Amniotic epithelial cell (primary cell): ENCODE measurements around the gene MRPS9.

Experiments used
- DNase-seq: peaks from one replicate; pipeline ENCODE4 v3.0.0-alpha.2; 2010; ENCODE audit warnings: low read depth

MRPS9 gene

DNA sequence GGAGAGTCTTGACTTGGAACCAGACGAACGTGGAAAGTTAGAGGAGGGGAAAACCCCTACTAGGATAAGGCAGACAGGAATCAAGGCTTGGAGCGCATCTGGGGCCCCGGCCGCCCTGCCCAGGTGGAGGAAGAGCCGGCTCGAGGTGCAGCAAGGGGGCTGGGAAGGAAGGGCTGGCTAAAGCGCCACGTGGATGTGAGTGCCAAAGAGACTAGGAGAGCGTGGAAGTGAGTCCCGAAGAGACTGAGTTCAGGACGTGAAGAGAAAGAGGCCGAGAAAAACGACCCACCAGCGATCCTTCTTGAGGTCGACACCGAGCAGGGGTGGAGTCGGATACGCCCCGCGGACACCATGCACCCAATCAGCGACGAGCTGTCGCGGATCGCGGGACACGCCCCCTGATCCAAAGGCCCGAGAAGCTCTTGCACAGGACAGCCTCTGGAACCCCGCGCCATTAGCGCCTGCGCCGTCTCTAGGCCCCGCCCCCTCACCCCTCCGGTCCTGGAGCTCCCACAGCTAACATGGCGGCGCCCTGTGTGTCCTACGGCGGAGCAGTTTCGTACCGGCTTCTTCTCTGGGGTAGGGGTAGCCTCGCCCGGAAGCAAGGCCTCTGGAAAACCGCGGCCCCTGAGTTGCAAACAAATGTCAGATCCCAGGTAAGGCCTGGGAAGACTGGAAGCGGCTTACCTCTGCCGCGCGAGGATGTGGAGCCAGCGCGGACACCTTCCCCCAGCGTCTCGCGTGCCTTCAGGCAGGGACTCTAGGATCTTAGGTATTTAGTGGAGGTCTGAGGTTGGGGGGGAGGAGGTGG is at the start of gene MRPS9:
TSS of gene MRPS9 (plus strand) at position 498 of the 811 bp plus-strand sequence. CDS start at position 522, 24 bp downstream.
- peak; percentile 94 for DNase-seq

DNA sequence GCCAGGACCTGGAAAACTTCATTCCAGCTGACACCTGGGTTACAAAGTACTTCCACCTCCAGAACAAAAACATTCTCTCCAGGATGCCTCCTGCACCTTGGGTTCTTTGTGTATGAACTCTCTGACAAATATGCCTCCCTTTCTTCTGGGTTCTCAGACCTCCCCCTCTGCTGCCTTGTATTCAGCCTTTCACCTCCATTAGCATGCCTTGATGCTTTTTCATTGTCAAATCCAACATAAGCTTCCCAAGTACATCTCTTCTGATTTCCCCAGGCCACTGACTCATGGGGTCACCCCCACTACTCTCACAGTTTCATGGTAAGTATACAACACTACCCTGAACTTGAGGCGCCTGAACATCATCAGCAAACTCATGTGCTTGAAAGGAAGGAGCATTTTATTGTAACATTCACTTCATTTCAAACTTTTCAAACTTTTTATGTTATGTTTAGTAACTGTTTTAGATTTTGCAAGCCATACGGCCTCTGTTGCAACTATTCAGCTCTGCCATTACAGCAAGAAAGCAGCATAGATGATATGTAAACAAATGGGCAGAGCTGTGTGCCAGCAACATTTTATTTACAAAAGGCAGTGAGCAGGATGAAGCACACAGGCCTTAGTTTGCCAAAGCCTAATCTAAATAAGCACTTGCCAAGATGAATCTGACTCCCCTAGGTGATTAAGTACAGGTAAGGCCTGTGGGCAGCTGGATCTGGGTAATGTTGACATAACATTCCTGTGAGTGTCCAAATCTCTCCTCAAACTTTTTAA is 32.5 kb upstream of the MRPS9 start:
- DNase-seq: no peak

DNA sequence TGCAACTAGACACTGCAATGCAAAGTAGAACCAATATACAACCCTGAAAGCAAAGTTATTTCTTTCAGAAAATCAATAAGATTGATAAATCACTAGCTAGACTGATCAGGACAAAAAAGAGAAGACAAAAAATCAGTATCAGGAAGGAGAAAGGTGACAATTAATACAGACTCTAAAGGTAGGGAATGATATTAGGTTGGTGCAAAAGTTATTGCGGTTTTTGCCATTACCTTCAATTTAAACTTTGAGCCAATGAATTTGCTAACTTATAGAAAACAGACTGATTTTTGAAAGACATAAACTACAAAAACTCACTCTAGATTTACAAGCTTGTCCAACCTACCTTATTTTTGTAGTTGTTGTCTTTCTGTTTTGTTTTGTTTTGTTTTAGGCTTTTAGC is 30.5 kb upstream of the MRPS9 start:
- DNase-seq: no peak

DNA sequence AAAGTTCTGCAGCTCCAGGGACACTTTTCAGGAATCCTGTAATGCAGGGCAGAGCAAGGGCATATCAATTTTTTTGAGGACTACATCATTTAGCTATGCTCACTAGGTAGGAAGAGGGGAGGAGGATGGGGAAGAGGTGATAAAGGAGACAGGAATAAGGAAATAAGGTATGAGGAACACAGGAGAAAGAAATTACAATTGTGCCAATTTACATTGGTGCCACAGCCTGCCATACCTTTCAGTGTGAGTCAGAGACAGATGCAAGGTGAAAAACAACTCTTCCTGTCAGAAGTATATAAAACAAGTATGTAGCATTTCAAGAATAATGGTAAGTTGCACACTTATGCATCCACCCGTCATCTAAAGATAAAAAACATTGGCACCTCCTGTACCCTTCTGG is 5.4 kb upstream of the MRPS9 start:
- no peak for DNase-seq

DNA sequence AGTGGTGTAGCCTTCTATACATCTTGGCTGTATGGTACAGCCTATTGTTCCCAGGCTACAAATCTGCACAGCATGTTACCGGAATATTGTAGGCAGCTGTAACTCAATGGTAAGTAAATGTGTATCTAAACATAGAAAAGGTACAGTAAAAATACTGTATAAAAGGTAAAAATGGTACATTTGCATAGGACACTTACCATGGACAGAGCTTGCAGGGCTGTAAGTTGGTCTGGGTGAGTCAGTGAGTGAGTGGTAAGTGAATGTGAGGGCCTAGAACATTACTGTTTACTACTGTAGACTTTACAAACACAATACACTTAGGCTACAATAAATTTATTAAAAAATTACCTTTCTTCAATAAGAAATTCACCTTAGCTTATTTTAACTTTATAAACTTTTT is 3.7 kb upstream of the MRPS9 start:
- no peak for DNase-seq

DNA sequence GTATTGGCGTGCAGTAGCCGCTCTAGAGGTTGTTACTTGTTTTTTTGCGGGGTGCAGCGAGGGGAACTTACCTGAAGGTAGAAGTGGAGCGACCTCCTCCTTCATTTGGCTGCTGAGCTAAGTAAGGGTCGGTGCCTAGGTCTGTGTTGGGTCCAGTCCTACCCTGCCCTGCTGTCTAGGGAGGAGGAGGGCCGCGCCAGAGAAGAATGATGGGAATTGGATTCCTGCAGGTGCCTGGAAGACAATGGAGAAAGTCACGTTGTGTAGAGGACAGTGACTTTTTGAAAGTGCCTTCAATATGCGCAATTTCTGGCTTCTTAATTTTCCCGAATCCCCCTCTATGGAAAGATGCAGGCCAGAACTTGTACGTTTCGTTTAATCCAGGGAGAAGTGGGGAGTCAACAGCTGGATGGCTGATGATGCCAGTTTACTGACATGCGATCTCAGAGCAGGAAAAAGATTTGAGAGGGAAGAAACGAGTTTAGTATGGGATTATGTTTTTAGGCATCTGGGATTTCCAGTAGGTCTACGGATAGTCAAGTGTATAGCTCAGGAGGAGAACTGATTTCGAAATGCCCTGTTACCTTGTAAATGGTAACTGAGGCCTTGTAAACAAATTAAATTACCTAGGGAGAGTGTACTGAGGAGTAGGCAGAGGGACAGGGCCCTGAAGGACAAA is 653 bp downstream of the MRPS9 start:
- no peak for DNase-seq

DNA sequence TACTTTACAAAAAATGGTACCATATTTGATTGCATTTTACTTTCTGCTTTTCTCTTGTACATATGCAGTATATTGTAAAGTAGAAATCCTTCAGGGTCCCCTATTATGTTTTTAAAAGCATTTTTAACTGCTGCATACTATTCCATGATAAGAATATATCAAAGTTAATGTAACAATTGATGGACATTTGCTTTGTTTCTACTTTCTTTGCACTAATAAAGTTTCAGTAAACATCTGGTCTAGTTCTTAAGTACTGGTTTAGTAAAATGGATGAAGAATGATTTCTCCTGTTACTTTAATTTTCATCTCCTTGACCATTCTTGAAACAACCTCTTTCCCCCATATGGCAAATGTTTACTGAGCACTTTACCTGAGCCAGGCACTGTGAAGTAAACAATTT is 1.7 kb downstream of the MRPS9 start:
- DNase-seq: no peak

DNA sequence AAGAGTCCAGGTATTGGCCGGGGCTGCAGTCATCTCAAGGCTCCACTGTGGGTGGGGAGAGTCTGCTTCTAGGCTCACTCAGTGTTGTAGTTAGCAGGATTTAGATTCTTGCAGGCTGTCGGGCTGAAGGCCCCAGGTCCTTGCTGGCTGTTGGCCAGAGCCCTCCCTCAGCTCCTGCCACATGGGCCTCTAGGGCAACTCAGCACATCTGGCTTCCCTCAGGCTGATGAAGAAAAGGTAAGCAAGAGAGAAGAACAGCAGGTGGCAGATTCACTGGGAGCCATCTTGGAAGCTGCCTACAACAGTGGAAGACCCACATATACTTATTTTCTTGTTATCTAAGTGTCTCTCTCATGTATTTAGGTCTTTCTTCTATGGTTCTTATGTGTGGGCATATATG is 4.3 kb downstream of the MRPS9 start:
- no peak for DNase-seq

DNA sequence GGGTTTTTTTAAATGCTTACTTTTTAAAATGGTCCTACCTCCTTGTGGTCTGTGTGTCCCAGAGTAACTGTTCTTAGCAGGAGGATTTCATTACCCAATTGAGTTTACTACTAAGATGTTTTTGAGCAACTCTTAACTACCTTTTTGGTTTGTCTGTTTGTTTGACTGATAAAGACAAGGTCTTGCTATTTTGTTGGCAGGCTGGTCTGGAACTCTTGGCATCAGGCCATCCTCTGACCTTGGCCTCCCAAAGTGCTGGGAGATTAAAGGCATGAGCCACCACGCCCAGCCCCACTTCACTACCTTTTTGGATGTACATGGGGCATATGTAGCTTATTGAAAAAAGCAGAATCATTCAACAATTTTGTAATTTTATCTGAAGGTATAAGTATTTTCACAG is 14.9 kb downstream of the MRPS9 start:
- DNase-seq: peak; percentile 48

DNA sequence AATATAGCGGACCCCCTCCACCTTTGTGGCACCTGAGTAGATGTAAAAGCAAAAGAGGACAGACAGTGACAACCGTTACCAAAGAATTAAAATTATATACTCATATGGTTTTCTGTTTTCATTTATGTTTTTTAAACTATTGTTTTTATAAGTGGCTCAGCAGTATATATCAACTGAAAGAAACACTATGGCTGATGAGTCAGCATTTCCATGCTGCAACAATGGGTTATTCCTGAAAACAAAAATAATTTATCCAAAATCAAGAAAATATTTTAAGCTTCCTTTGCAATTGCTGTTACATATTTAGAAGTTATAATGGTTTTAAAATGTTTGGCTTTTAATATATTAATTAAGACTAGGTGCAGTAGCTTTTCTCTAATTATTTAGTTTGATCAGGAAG is 17.7 kb downstream of the MRPS9 start:
- peak; percentile 10 for DNase-seq

DNA sequence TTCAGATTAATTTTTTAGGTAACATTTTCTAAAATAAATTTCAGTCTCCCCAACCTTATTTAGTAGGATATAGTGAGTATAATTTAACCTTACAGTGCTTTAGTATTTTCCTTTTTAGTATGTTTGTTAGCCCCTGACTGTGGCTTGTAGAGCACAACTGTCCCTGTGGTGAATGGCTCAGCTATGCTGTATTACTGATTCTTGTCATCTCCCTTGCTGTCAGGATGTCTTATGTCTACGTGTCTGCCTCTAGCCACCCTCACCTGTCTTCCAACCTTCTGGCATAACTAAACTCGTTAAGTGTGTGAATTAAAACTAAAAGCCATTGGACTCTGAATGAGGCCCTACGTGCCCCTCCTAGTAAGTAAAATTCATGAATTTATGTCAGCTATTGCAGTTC is 18.4 kb downstream of the MRPS9 start:
- no peak for DNase-seq

DNA sequence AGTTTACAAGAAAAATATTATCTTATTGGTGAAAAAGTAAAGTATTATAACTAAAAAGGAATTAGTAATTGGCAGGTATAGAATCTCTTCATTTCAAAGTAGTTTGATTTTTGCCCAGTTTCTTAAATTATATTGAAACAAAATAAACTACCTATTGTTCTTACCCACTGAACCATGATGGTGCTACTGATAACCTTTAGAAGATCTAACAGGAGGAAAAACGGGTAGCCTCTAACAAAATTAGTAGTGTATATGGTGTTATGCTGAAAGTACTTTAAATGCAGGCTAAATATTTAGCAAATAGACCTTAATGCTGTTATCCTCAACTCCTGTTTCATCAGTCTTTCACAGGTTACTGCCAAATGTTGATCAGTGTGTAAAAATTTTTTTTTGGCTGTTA is 19.1 kb downstream of the MRPS9 start:
- DNase-seq: no peak

DNA sequence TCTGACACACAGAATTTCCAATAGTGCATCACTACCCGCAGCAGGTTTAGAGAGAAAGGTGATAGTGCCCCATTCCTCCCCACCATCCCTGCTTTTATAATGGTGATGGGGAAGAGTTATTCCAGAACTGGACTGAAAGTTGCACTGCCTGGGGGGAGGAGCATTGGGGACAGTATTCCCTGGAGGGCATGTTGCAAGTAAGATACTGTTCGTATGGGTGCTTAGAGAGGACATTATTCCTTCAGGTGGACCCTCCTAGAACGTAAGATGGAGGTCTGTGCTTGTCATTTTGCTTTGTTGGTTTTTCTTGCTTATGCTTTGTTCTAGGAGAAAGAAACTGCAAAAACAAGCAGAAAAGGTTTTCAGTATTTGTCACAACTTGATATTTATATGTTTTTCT is 23.7 kb downstream of the MRPS9 start:
- no peak for DNase-seq

DNA sequence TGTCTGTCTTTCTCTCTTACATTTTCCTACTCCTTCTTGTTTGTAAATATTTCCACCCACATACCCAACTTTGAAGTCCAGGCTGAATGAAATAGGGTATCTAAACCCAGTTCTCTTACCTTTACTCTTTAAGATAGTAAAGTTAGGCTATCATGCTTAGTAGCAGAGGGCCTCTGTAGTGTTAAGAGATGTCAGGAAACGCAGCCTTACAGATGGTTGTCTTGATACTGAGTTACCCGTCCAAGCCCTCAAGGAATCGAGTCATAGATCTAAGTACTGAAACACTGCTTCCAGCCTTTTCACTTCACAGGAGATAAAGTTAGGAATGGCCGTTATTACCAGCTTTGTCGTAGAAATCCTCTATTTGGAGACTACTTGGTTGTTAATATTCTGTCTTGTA is 24.3 kb downstream of the MRPS9 start:
- no peak for DNase-seq

DNA sequence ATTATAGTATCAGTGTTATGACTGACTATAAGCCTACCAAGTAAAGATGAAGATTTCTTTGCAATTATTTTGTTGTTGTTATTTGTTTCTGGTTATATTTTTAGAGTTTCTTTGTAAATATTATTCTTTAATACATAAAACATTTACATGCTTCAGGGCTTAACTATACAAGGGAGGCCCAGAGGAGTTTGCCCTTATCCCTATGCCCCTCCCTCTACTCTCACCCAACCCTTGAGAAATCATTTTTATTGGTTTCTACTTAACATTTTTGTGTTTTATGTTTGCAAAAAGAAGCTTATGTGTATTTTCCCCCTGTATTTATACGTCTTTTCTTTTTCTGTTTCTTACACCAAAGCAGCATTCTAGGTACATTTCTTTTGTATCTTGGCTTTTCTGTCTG is 30.5 kb downstream of the MRPS9 start:
- no peak for DNase-seq

DNA sequence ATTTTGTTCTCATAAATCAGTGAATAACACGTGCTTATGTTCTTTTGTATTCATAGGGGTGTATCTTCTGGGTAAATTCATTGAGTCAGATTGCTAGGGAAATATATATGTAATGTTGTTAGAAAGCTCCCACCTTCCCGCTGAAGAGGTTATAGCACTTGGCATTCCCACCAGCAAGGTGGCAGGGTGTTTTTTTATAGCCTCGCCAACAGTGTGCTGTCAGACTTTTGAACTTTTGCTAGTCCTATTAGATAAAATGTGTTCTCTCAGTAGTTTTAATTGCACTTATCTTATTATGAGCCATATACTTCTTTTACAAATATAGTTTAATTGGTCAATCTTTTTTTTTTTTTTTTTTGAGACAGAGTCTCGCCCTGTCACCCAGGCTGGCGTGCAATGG is 31.0 kb downstream of the MRPS9 start:
- DNase-seq: no peak

DNA sequence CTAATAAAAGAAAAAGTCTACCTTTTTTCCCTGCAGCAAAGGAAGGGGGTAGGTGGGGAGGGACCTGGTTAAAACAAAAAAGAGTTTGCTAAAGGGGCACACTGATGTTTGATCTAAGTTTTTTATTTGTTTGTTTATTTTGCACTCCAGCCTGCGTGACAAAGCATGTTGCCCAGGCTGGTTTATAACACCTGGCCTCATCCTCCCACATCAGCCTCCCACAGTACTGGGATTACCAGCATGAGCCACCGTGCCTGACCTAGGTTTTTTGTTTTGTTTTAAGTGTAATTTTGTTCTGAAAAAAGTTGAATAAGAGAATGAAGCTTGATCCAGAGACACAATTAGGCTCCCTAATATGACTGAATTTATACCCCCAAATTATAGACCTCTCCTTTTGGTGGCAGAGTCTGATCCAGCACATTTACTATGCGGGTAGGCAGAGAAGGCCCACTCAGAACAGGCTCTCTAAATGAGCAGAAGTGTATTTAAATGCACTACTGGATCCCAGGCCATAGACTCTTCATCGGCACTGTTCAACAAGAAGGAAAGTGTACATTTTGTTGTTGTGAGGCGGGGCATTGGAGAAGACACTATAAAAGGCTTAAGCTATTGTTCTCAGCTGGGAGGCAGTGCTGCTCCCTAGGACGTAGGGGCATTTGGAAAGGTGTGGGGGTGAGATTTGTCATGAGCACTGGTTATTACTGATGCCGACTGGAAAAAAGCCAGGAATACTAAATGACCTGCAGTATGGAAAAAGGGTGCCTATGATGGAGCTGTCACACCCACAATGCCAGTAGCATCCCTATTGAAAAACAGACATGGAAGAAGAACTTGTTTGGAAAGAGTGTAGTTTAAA is 32.4 kb downstream of the MRPS9 start:
- DNase-seq: no peak

DNA sequence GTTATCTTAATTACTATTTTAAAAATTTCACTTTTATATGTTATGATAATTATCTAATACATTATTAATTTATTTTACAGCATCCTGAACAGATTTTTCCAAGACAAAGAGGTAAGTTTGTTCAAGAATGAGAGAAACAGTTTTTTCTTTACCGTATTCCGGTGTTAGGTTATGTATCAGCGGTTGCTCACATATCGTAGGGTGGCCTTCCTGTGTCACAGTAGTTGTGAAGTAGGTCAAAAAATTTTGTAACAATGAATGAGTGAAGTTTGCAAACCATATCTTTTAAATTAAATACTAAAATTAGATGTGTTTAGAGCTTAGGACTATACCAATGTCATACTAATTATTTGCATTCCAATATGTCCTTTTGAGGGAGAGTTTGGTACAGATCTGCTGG is 33.5 kb downstream of the MRPS9 start:
- DNase-seq: no peak

DNA sequence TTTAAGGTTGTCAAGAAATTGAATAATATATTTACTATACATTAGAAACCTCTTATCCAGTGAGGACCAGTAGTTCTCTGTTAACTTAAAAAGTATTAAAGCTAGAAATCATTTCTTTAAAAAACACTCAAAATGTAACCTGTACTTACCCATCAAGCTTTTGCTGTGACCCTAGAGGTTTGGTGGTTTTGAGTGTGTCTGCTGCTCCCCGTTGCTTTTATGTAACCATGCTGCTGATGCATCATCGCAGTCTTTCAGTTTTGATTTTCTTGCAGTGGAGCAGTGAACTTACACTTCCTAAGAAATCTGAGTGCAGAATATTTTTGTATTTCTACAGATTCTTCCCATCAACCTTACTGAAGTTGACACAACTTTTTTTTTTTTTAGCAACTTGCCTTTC is 34.2 kb downstream of the MRPS9 start:
- no peak for DNase-seq

DNA sequence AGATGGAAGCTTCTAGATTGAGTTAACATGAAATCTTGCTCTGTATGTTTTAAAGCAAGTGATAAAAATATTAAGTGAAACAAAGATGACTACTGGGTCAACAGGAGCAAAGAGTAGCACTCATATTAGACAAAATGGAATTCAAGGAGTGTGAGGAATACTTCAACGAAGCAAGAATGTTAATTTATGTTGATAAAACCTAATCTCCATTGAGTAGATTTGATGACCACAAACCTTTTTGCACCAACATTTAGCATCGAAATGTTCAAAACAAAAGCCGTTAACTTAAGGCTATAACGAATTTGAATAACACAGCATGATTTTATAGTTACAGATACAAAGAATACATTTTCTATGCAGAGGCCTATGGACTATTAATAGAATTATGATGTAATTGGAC is 35.7 kb downstream of the MRPS9 start:
- DNase-seq: no peak

DNA sequence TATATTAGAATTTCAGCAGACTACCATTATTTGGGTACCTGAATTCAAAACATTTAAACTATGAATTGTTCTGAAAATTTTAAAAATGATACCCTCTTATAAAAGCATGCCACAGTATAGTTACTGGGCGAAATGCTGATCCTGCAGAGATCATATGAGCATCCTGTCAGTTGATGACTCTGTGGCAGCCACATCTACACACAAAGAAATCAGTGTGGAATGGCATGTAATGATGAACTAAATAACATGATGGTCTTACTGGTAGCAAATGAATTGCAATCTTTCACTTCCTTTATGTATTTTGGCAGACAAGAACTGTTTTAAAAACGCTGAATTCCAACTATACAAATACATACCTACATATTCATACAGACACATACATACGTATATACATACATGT is 38.3 kb downstream of the MRPS9 start:
- DNase-seq: no peak

DNA sequence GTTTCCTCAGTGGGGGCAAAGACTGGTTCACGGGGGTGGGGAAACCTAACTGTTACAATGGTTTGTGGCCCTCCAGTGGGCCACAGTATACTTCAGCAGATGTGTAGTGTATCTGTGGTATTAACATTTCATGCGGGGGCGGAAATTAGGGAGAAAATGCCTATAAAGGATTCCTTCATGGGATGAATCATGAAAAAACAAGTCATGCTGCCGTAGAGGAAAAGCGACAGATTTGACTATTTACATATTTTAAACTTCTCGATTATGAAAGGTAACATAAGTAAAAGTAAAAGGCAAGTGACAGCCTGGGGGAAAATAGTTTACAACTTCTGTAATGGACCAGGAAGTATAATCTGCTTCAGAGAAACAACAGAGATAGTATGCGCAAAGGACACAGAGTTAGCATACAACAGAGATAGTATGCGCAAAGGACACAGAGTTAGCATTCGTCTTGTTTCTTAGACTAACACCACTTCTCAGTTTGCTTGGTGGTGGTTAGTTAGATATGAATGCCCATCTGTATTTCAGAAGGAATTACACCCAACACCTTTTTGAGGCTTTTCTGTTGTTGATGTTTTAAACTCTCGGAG is 41.1 kb downstream of the MRPS9 start:
- no peak for DNase-seq
